Thyroid gland (tissue), 4 donors: ENCODE data around the gene SYNJ2. TPM values are rescaled to one million over a fixed set of nuclear protein-coding genes. Genes with fewer than 3 reads are reported as not detected.

Source experiments
- DNase-seq, 2 donors: peaks; one replicate each; pipeline ENCODE4 v3.0.0-alpha.2; 2019
- H3K27ac ChIP-seq, 3 donors: fragments of 200-600 bp; sonication (generic); 1 replicate in 2 of 3; 2 replicates in 1 of 3; pipeline ENCODE4 v1.5.1; 2016 to 2019; ENCODE audit warnings: mild to moderate bottlenecking in 1 of 3, moderate library complexity in 1 of 3
- H3K27me3 ChIP-seq: fragments of 200-600 bp; sonication (generic); one replicate; pipeline ENCODE4 v1.5.1; 2019
- H3K36me3 ChIP-seq, 2 donors: fragments of 200-600 bp; sonication (generic); one replicate each; pipeline ENCODE4 v1.5.1; 2016 to 2019
- H3K4me1 ChIP-seq, 2 donors: fragments of 200-600 bp; sonication (generic); one replicate each; pipeline ENCODE4 v1.5.1; 2017 to 2019
- H3K4me3 ChIP-seq, 3 donors: fragments of 200-600 bp; sonication (generic); replicated peaks in 1 of 3; 1 replicate in 2 of 3; 2 replicates in 1 of 3; pipeline ENCODE4 v1.5.1; 2016; ENCODE audit warnings: mild to moderate bottlenecking in 1 of 3
- H3K9me3 ChIP-seq: fragments of 200-600 bp; sonication (generic); one replicate; pipeline ENCODE4 v1.5.1; 2017
- POLR2A ChIP-seq, 2 donors: fragments of 450-650 bp; IDR thresholded peaks; one replicate each; pipeline ENCODE4 v1.6.1; 2017; ENCODE audit warnings: antibody characterized with exemption in 2 of 2, mild to moderate bottlenecking in 2 of 2, moderate library complexity in 1 of 2
- WGBS, 2 donors: methylation state at CpG; one replicate each; pipeline ENCODE4 v1.1.5; 2017; 5-methylcytosine and 5-hydroxymethylcytosine counted together
- intact Hi-C: fragments of 100-400 bp; cut with DNase I; formaldehyde crosslinking; loops from one replicate; pipeline ENCODE4 v1.15.1; 2023
- total RNA-seq, 4 donors: library from RNA; depleted of rRNA; stranded (reverse); fragments of >200 nt; gene quantifications; one replicate each; pipeline ENCODE4 v1.2.3, GENCODE V29; 2016
- TF ChIP-seq, protein P1 (sequence below), 6 experiments: fragments of 200-600 bp in 3 of 6; fragments of 450-650 bp in 3 of 6; sonication (generic) in 3 of 6; IDR thresholded peaks; one replicate each; pipeline ENCODE4 v1.5.1; 2016 to 2019; ENCODE audit warnings: antibody characterized with exemption in 6 of 6, mild to moderate bottlenecking in 2 of 6, inconsistent platforms in 1 of 6, moderate library complexity in 1 of 6

SYNJ2 gene
- total RNA-seq, 4 donors from 2014 or later = 11.3 to 22.7 (median 13.5) TPM

DNA sequence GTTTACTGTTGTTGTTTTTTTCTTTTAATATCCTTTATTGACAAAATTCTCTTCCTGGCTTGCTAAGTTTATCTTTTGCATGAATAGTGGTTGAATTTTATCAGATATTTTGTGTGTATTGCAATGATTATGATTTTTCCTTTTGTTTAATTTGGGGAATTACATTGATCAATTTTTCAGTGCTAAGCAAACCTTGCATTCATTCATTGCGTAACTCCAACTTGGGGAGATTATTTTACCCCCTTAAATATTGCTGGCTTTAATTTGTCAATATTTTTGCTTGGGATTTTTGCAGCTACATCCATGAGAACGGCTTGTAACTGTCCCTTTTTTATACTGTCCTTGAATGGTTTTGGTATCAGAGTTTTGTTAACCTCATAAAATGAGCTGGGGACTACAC is 123.0 kb downstream of the SYNJ2 start:
- Histone ChIP-seq H3K4me1 (no peaks in the 10 kb centered on the region), H3K27me3 (no peaks in the 10 kb centered on the region), H3K4me3 (no peak overlapping the region), H3K9me3 (no peaks in the 10 kb centered on the region), H3K36me3 (no peaks in the 10 kb centered on the region), H3K27ac (no peak overlapping the region)
- no peak for DNase-seq
- intact Hi-C loops = no loop called here
- WGBS, 2 donors = 93 to 99% methylated on average over 2 of the region's 2 CpGs
- TF ChIP-seq, protein P1, sequence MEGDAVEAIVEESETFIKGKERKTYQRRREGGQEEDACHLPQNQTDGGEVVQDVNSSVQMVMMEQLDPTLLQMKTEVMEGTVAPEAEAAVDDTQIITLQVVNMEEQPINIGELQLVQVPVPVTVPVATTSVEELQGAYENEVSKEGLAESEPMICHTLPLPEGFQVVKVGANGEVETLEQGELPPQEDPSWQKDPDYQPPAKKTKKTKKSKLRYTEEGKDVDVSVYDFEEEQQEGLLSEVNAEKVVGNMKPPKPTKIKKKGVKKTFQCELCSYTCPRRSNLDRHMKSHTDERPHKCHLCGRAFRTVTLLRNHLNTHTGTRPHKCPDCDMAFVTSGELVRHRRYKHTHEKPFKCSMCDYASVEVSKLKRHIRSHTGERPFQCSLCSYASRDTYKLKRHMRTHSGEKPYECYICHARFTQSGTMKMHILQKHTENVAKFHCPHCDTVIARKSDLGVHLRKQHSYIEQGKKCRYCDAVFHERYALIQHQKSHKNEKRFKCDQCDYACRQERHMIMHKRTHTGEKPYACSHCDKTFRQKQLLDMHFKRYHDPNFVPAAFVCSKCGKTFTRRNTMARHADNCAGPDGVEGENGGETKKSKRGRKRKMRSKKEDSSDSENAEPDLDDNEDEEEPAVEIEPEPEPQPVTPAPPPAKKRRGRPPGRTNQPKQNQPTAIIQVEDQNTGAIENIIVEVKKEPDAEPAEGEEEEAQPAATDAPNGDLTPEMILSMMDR (IDR thresholded peaks at IDR 0.05) = no peak
- TF ChIP-seq POLR2A (IDR thresholded peaks at IDR 0.05) = no peak

GRCh38 chr6:158109748-158110147 is 128.1 kb downstream of the SYNJ2 start:
- Histone ChIP-seq H3K27ac (no peak overlapping the region), H3K9me3 (no peaks in the 10 kb centered on the region), H3K27me3 (no peaks in the 10 kb centered on the region), H3K36me3 (peaks cover 6 to 12% of the 10 kb centered on the region in 2 donors), H3K4me1 (no peaks in the 10 kb centered on the region), H3K4me3 (no peak overlapping the region)
- TF ChIP-seq, protein P1 (IDR thresholded peaks at IDR 0.05) = no peak
- no peak for DNase-seq
- WGBS, 2 donors = 97 to 99% methylated on average over 2 of the region's 2 CpGs
- intact Hi-C loops = no loop called here

DNA sequence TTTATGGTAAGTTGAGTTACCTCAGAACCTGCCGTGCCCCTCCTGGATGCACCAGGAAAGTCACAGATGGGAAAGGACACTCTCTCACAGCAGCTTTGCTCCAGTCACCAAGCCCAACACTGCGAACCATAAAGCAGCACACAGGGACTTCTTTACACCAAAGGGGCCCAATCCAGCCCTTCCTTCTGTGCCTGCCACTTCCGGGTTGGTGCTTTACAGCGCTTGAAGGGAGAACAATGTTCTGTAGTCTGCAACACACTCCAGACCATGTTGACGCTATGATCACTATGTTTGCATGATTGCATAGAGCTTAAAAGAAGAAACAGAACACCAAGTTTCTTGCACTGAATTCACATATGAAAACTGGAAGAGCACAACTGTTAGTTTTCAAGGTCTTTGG is 129.3 kb downstream of the SYNJ2 start:
- Histone ChIP-seq H3K27me3 (no peaks in the 10 kb centered on the region), H3K4me1 (no peaks in the 10 kb centered on the region), H3K4me3 (no peak overlapping the region), H3K9me3 (no peaks in the 10 kb centered on the region), H3K36me3 (peaks cover 6 to 12% of the 10 kb centered on the region in 2 donors), H3K27ac (no peak overlapping the region)
- 89 to 94% methylated on average over 5 of the region's 5 CpGs for WGBS, 2 donors
- no peak for TF ChIP-seq POLR2A (IDR thresholded peaks at IDR 0.05)
- TF ChIP-seq, protein P1 (IDR thresholded peaks at IDR 0.05) = no peak
- no peak for DNase-seq
- intact Hi-C loops = no loop called here

GRCh38 chr6:158111987-158112386 is 130.3 kb downstream of the SYNJ2 start:
- no peak overlapping the region for H3K27ac ChIP-seq
- no peak overlapping the region for H3K4me3 ChIP-seq
- no peaks in the 10 kb centered on the region for H3K9me3 ChIP-seq
- WGBS, 2 donors = 97 to 98% methylated on average over 5 of the region's 5 CpGs
- TF ChIP-seq, protein P1 (IDR thresholded peaks at IDR 0.05) = no peak
- no peak for TF ChIP-seq POLR2A (IDR thresholded peaks at IDR 0.05)
- no peak for DNase-seq
- H3K4me1 ChIP-seq = no peaks in the 10 kb centered on the region
- no peaks in the 10 kb centered on the region for H3K27me3 ChIP-seq
- intact Hi-C loops = no loop called here
- peaks cover 6 to 12% of the 10 kb centered on the region in 2 donors for H3K36me3 ChIP-seq

GRCh38 chr6:158113802-158114201 is 132.1 kb downstream of the SYNJ2 start:
- Histone ChIP-seq H3K9me3 (no peaks in the 10 kb centered on the region), H3K4me1 (no peaks in the 10 kb centered on the region), H3K27ac (no peak overlapping the region), H3K4me3 (no peak overlapping the region), H3K27me3 (no peaks in the 10 kb centered on the region), H3K36me3 (peaks cover 6 to 12% of the 10 kb centered on the region in 2 donors)
- DNase-seq = no peak
- TF ChIP-seq, protein P1 (IDR thresholded peaks at IDR 0.05) = no peak
- TF ChIP-seq POLR2A (IDR thresholded peaks at IDR 0.05) = no peak
- intact Hi-C loops = no loop called here
